ENCODE results near the gene DNASE1L1. TPM values are rescaled to one million over a fixed set of nuclear protein-coding genes. Genes with fewer than 3 reads are reported as not detected.

The DNASE1L1 gene
- total and polyA plus RNA-seq, 2 of the 13 experiments (the other 11 are each of a cell fraction or from before 2014, with no cell fraction given): 4.7 to 12.3 TPM

DNA sequence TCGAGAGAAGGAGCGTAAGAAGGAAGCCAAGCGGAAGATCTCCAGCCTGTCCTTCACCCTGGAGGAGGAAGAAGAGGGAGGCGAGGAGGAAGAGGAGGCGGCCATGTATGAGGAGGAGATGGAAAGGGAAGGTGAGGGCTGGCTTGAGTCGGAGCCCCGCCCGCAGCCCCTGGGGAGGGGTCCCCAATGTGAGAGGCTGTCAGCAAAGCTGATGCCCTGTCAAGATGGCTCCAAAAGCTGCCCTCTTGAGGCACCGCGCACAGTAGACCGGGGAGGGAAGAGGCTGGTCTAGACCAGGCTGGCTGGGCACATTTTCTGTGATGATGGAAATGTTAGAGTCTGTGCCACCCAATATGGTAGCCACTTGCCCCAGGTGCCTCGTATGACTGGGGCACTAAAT is 37.4 kb upstream of the DNASE1L1 start:
- ChIA-PET POLR2A (interaction anchor here (1.0 to 1.3 kb wide), 2 partner anchors 49 to 80 kb away, joined by 3 to 4 read pairs; partner anchors contain the start of gene RPL10), CTCF (ENCODE audit: low intra/inter-chr PET ratio, low total read pairs) (no interaction called here)
- in situ Hi-C loops (cut with HindIII; ENCODE audit: extremely low pct_ligation_motif_present, low pct_unique_long_range_greater_than_20kb): no loop called here
- Histone ChIP-seq H3K27me3 (ENCODE audit: control insufficient read depth in 1 of 2, insufficient read depth in 2 of 2, low read length in 2 of 2) (no peaks in the 10 kb centered on the region), H3K9ac (ENCODE audit: insufficient read depth, low read depth, low read length) (no peak overlapping the region), H3K79me2 (ENCODE audit: insufficient read depth, low read length) (peaks cover 2% of the 10 kb centered on the region), H3K9me3 (ENCODE audit: low read length) (no peaks in the 10 kb centered on the region), H2AFZ (ENCODE audit: low read length) (no peak overlapping the region), H4K20me1 (ENCODE audit: insufficient read depth, low read length) (no peaks in the 10 kb centered on the region), H3K4me3 (replicated peaks in 1 of 3; ENCODE audit: insufficient read depth in 1 of 3, low read depth in 2 of 3, low read length in 3 of 3) (no peak overlapping the region), H3K4me2 (ENCODE audit: low read depth, low read length) (no peak overlapping the region), H3K4me1 (ENCODE audit: insufficient read depth, low read length) (peaks cover 11% of the 10 kb centered on the region), H3K27ac (ENCODE audit: extremely low read length, insufficient read depth, low read length) (no peak overlapping the region), H3K36me3 (replicated peaks in 1 of 2; ENCODE audit: control insufficient read depth in 1 of 2, insufficient read depth in 2 of 2, low read length in 2 of 2) (peaks cover 0 to 2% of the 10 kb centered on the region in 2 experiments; a peak in 2 of 5 replicates)
- FAIRE-seq: no peak
- intact Hi-C loops (cut with micrococcal nuclease; ENCODE audit: unreplicated experiment): no loop called here
- no peak for DNase-seq (ENCODE audit: low spot score)
- 97% methylated on average over 8 of the region's 12 CpGs for WGBS (ENCODE audit: low lambda C conversion rate)
- BruUV-seq (replicated peaks): no TSS peak
- no peak for ATAC-seq
- TF ChIP-seq SP4 (CRISPR knock-in tag; IDR thresholded peaks at IDR 0.05) (no peak), ZNF331 (CRISPR knock-in tag; IDR thresholded peaks at IDR 0.05) (no peak), RAD51 (IDR thresholded peaks at IDR 0.05; ENCODE audit: borderline replicate concordance) (no peak), PHB2 (IDR thresholded peaks at IDR 0.05; ENCODE audit: partially characterized antibody) (no peak), CEBPG (CRISPR knock-in tag; IDR thresholded peaks at IDR 0.05) (no peak), ZNF253 (CRISPR knock-in tag; IDR thresholded peaks at IDR 0.05; ENCODE audit: borderline replicate concordance) (no peak), ZBTB21 (CRISPR knock-in tag; IDR thresholded peaks at IDR 0.05) (no peak), NR2F1 (CRISPR knock-in tag; IDR thresholded peaks at IDR 0.05) (no peak), ZNF329 (CRISPR knock-in tag; IDR thresholded peaks at IDR 0.05; ENCODE audit: low read depth) (no peak), JUNB (CRISPR knock-in tag; IDR thresholded peaks at IDR 0.05; ENCODE audit: borderline replicate concordance) (no peak), ZNF550 (CRISPR knock-in tag; IDR thresholded peaks at IDR 0.05; ENCODE audit: borderline replicate concordance) (no peak), ZNF850 (CRISPR knock-in tag; conservative IDR thresholded peaks at IDR 0.05) (no peak), NFRKB (IDR thresholded peaks at IDR 0.05) (no peak), THAP11 (CRISPR knock-in tag; IDR thresholded peaks at IDR 0.05) (no peak), ZNF577 (CRISPR knock-in tag; IDR thresholded peaks at IDR 0.05; ENCODE audit: borderline replicate concordance, low read depth) (no peak)
- TF ChIP-seq, protein P1, sequence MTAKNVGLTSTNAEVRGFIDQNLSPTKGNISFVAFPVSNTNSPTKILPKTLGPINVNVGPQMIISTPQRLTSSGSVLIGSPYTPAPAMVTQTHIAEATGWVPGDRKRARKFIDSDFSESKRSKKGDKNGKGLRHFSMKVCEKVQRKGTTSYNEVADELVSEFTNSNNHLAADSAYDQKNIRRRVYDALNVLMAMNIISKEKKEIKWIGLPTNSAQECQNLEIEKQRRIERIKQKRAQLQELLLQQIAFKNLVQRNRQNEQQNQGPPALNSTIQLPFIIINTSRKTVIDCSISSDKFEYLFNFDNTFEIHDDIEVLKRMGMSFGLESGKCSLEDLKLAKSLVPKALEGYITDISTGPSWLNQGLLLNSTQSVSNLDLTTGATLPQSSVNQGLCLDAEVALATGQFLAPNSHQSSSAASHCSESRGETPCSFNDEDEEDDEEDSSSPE (CRISPR knock-in tag; IDR thresholded peaks at IDR 0.05): no peak
- TF ChIP-seq, protein P2, sequence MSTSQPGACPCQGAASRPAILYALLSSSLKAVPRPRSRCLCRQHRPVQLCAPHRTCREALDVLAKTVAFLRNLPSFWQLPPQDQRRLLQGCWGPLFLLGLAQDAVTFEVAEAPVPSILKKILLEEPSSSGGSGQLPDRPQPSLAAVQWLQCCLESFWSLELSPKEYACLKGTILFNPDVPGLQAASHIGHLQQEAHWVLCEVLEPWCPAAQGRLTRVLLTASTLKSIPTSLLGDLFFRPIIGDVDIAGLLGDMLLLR (CRISPR knock-in tag; IDR thresholded peaks at IDR 0.05): no peak
- TF ChIP-seq, protein P3, sequence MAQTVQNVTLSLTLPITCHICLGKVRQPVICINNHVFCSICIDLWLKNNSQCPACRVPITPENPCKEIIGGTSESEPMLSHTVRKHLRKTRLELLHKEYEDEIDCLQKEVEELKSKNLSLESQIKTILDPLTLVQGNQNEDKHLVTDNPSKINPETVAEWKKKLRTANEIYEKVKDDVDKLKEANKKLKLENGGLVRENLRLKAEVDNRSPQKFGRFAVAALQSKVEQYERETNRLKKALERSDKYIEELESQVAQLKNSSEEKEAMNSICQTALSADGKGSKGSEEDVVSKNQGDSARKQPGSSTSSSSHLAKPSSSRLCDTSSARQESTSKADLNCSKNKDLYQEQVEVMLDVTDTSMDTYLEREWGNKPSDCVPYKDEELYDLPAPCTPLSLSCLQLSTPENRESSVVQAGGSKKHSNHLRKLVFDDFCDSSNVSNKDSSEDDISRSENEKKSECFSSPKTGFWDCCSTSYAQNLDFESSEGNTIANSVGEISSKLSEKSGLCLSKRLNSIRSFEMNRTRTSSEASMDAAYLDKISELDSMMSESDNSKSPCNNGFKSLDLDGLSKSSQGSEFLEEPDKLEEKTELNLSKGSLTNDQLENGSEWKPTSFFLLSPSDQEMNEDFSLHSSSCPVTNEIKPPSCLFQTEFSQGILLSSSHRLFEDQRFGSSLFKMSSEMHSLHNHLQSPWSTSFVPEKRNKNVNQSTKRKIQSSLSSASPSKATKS (CRISPR knock-in tag; IDR thresholded peaks at IDR 0.05): no peak

Data from HepG2 (cell line).